ENCODE data around the gene EIF5A.

The EIF5A gene

GRCh38 chr17:7313088-7313889, 5.9 kb downstream of the EIF5A start:
- H3K27me3 ChIP-seq (ENCODE audit: control insufficient read depth in 2 of 2, insufficient read depth in 2 of 2, low read length in 2 of 2) = no peaks in the 10 kb centered on the region
- H3K4me1 ChIP-seq (ENCODE audit: control insufficient read depth in 2 of 2, insufficient read depth in 2 of 2, low read length in 2 of 2) = peaks cover 33 to 40% of the 10 kb centered on the region in 2 donors
- no peak overlapping the region for H3K9ac ChIP-seq (ENCODE audit: low read depth in 1 of 2, low read length in 2 of 2)
- H3K4me3 ChIP-seq (ENCODE audit: low read length in 2 of 2) = no peak overlapping the region
- no peak overlapping the region for H3K27ac ChIP-seq (ENCODE audit: low read depth in 2 of 2, low read length in 2 of 2)
- H3K36me3 ChIP-seq (ENCODE audit: control insufficient read depth in 2 of 2, insufficient read depth in 2 of 2, low read length in 2 of 2) = peaks cover 43 to 53% of the 10 kb centered on the region in 2 donors
- no peaks in the 10 kb centered on the region for H3K9me3 ChIP-seq (ENCODE audit: control insufficient read depth in 2 of 2, low read length in 2 of 2)

GRCh38 chr17:7313890-7314718, 6.7 kb downstream of the EIF5A start:
- Histone ChIP-seq H3K27me3 (ENCODE audit: control insufficient read depth in 2 of 2, insufficient read depth in 2 of 2, low read length in 2 of 2) (no peaks in the 10 kb centered on the region), H3K4me1 (ENCODE audit: control insufficient read depth in 2 of 2, insufficient read depth in 2 of 2, low read length in 2 of 2) (peaks cover 26 to 35% of the 10 kb centered on the region in 2 donors)

DNA sequence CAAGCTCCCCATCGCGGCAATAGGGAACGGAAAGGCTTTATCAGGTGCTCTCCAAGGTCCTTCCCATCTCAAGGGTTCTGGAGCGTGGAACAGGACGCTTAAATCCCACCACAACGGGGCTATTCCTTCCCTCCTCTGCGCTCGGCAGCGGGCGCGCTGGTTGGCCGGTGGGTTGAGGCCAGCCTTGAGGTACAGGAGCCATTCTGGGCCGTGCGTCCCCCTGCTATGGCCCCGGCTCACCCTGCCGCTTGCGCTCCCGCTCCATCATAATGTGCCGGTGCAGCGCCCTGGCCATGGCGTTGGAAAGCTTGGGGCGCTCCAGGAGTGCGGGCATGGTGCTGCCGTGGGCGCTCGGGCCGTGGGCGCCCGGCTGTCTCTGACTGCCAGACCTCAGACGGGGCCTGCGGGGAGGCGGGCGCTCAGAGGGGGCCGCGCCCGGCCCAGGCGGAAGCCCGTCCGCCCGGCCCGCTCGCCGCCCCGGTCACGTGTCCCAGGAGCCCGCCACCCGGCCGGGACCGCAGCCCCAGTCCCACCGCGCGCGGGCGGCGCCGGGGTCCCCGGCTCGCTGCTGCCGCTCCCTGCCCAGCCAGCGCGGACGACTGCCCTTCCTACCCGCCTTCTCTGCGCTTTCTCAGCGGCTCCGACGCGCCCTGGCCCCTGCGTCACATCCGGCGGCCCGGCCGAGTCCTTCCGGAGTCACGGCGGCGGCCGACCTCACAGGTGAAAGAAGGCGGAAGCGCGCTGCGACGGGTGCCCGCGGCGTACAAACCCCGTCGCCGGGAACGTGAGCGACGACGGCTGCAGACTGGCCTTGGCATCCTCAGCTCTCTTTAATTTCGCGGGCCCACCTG, 7.5 kb downstream of the EIF5A start, which contains the start of gene GPS2:
Gene GPS2, minus strand, starts transcription at position 642 of the 851 bp plus-strand sequence. Its CDS starts 308 bp downstream, at position 334.
- peak within 1 kb of the TSS; percentile 81 to 88 for H3K4me3 ChIP-seq (ENCODE audit: low read length in 2 of 2)
- peaks cover 44 to 57% of the 10 kb centered on the region in 2 donors for H3K36me3 ChIP-seq (ENCODE audit: control insufficient read depth in 2 of 2, insufficient read depth in 2 of 2, low read length in 2 of 2)
- no peaks in the 10 kb centered on the region for H3K9me3 ChIP-seq (ENCODE audit: control insufficient read depth in 2 of 2, low read length in 2 of 2)
- H3K4me1 ChIP-seq (ENCODE audit: control insufficient read depth in 2 of 2, insufficient read depth in 2 of 2, low read length in 2 of 2) = peaks cover 18 to 26% of the 10 kb centered on the region in 2 donors
- H3K27ac ChIP-seq (ENCODE audit: low read depth in 2 of 2, low read length in 2 of 2) = peak within 1 kb of the TSS; percentile 87 to 93
- peak within 1 kb of the TSS; percentile 86 to 87 for H3K9ac ChIP-seq (ENCODE audit: low read depth in 1 of 2, low read length in 2 of 2)
- H3K27me3 ChIP-seq (ENCODE audit: control insufficient read depth in 2 of 2, insufficient read depth in 2 of 2, low read length in 2 of 2) = no peaks in the 10 kb centered on the region

More at GRCh38 chr17:7313890-7314718, 6.7 kb downstream of the EIF5A start:
- H3K36me3 ChIP-seq (ENCODE audit: control insufficient read depth in 2 of 2, insufficient read depth in 2 of 2, low read length in 2 of 2) = peaks cover 49 to 62% of the 10 kb centered on the region in 2 donors
- no peaks in the 10 kb centered on the region for H3K9me3 ChIP-seq (ENCODE audit: control insufficient read depth in 2 of 2, low read length in 2 of 2)
- peak overlapping the region; percentile 81 to 88 for H3K4me3 ChIP-seq (ENCODE audit: low read length in 2 of 2)
- H3K9ac ChIP-seq (ENCODE audit: low read depth in 1 of 2, low read length in 2 of 2) = peak overlapping the region; percentile 86 to 87
- peak overlapping the region; percentile 87 to 93 for H3K27ac ChIP-seq (ENCODE audit: low read depth in 2 of 2, low read length in 2 of 2)

DNA sequence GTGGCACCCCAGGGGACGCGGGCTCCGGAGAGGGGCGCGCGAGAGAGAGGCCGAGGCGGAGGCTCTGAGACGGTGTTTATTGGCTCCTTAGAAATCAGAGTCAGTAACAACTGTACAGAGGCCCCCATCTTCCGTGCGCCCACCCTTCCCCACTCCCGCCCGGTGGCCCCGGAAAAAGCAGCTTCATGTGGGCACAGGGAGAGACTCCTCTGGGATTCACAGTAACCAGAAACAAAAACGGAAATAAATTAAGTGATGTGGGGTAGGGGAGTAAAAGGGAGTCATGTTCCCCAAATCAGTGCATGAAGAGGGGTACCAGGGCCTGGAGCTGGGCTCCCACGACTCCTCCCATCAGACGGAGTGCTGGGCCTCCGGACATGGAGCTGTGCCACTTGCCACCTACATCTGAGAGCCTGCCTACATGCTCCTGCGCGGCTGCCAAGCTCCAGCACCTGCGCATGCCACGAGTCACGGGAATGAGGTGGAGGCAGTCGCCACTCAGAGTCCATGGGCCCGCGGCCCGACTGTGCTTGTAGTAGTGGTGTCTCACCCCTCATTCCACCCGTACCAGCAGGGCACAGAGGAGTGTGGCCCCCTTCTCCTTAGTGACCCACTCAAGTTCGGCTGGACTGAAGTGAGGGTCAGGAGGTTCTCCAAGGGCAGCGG, 8.3 kb downstream of the EIF5A start:
- peak overlapping the region; percentile 87 to 93 for H3K27ac ChIP-seq (ENCODE audit: low read depth in 2 of 2, low read length in 2 of 2)
- H3K9ac ChIP-seq (ENCODE audit: low read depth in 1 of 2, low read length in 2 of 2) = peak overlapping the region; percentile 86 to 87
- peak overlapping the region; percentile 81 to 88 for H3K4me3 ChIP-seq (ENCODE audit: low read length in 2 of 2)
- peaks cover 14 to 24% of the 10 kb centered on the region in 2 donors for H3K4me1 ChIP-seq (ENCODE audit: control insufficient read depth in 2 of 2, insufficient read depth in 2 of 2, low read length in 2 of 2)
- no peaks in the 10 kb centered on the region for H3K9me3 ChIP-seq (ENCODE audit: control insufficient read depth in 2 of 2, low read length in 2 of 2)
- H3K36me3 ChIP-seq (ENCODE audit: control insufficient read depth in 2 of 2, insufficient read depth in 2 of 2, low read length in 2 of 2) = peaks cover 42 to 55% of the 10 kb centered on the region in 2 donors
- H3K27me3 ChIP-seq (ENCODE audit: control insufficient read depth in 2 of 2, insufficient read depth in 2 of 2, low read length in 2 of 2) = no peaks in the 10 kb centered on the region

DNA sequence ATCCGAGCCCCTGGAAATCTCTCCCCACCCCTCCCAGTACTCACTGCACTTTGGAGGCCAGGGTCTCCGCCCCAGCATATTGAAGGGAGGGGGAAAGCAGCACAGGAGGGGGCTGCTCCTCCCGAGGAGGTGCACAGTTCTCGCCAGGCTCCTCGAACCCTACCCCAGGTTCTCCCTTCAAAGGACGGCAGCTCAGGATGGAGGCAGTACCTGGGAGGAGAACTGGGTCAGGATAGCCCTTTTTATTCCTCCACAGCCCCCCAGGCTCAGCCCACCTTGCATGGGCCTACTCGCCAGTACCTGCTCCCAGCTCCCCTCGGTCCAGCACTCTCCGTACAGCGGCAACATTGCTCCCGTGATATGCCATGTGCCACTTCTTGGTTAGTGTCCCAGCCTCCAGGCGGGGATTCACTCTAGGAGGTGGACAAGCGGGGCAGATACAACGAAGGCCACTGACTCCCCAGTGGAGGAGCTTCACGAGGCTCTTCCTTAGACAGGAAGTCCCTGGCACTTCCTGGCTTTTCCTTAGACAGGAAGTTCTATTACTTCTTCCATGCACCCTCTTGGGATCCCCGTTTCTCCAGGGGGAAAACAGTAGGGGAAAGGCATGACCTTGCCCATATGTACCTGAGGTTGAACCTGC, 9.9 kb downstream of the EIF5A start:
- H3K27me3 ChIP-seq (ENCODE audit: control insufficient read depth in 2 of 2, insufficient read depth in 2 of 2, low read length in 2 of 2) = no peaks in the 10 kb centered on the region
- no peak overlapping the region for H3K4me3 ChIP-seq (ENCODE audit: low read length in 2 of 2)
- peaks cover 46 to 58% of the 10 kb centered on the region in 2 donors for H3K36me3 ChIP-seq (ENCODE audit: control insufficient read depth in 2 of 2, insufficient read depth in 2 of 2, low read length in 2 of 2)
- no peaks in the 10 kb centered on the region for H3K9me3 ChIP-seq (ENCODE audit: control insufficient read depth in 2 of 2, low read length in 2 of 2)
- no peak overlapping the region for H3K9ac ChIP-seq (ENCODE audit: low read depth in 1 of 2, low read length in 2 of 2)
- H3K4me1 ChIP-seq (ENCODE audit: control insufficient read depth in 2 of 2, insufficient read depth in 2 of 2, low read length in 2 of 2) = peaks cover 14 to 24% of the 10 kb centered on the region in 2 donors
- H3K27ac ChIP-seq (ENCODE audit: low read depth in 2 of 2, low read length in 2 of 2) = no peak overlapping the region

GRCh38 chr17:7318121-7318860, 10.9 kb downstream of the EIF5A start:
- no peak overlapping the region for H3K27ac ChIP-seq (ENCODE audit: low read depth in 2 of 2, low read length in 2 of 2)
- no peak overlapping the region for H3K9ac ChIP-seq (ENCODE audit: low read depth in 1 of 2, low read length in 2 of 2)
- peaks cover 46 to 58% of the 10 kb centered on the region in 2 donors for H3K36me3 ChIP-seq (ENCODE audit: control insufficient read depth in 2 of 2, insufficient read depth in 2 of 2, low read length in 2 of 2)
- H3K9me3 ChIP-seq (ENCODE audit: control insufficient read depth in 2 of 2, low read length in 2 of 2) = no peaks in the 10 kb centered on the region
- peaks cover 14 to 18% of the 10 kb centered on the region in 2 donors for H3K4me1 ChIP-seq (ENCODE audit: control insufficient read depth in 2 of 2, insufficient read depth in 2 of 2, low read length in 2 of 2)
- H3K27me3 ChIP-seq (ENCODE audit: control insufficient read depth in 2 of 2, insufficient read depth in 2 of 2, low read length in 2 of 2) = no peaks in the 10 kb centered on the region
- no peak overlapping the region for H3K4me3 ChIP-seq (ENCODE audit: low read length in 2 of 2)

- peaks cover 51 to 72% of the 10 kb centered on the region in 2 donors for H3K36me3 ChIP-seq (ENCODE audit: control insufficient read depth in 2 of 2, insufficient read depth in 2 of 2, low read length in 2 of 2)
- peaks cover 0 to 3% of the 10 kb centered on the region in 2 donors for H3K4me1 ChIP-seq (ENCODE audit: control insufficient read depth in 2 of 2, insufficient read depth in 2 of 2, low read length in 2 of 2)
- H3K4me3 ChIP-seq (ENCODE audit: low read length in 2 of 2) = no peak overlapping the region
- no peak overlapping the region for H3K9ac ChIP-seq (ENCODE audit: low read depth in 1 of 2, low read length in 2 of 2)
- H3K27me3 ChIP-seq (ENCODE audit: control insufficient read depth in 2 of 2, insufficient read depth in 2 of 2, low read length in 2 of 2) = no peaks in the 10 kb centered on the region
- no peak overlapping the region for H3K27ac ChIP-seq (ENCODE audit: low read depth in 2 of 2, low read length in 2 of 2)
- H3K9me3 ChIP-seq (ENCODE audit: control insufficient read depth in 2 of 2, low read length in 2 of 2) = no peaks in the 10 kb centered on the region
Observed at GRCh38 chr17:7321466-7321865, 14.0 kb downstream of the EIF5A start.

GRCh38 chr17:7322520-7323194, 15.2 kb downstream of the EIF5A start:
- H3K27me3 ChIP-seq (ENCODE audit: control insufficient read depth in 2 of 2, insufficient read depth in 2 of 2, low read length in 2 of 2) = no peaks in the 10 kb centered on the region
- no peak overlapping the region for H3K27ac ChIP-seq (ENCODE audit: low read depth in 2 of 2, low read length in 2 of 2)
- H3K9me3 ChIP-seq (ENCODE audit: control insufficient read depth in 2 of 2, low read length in 2 of 2) = no peaks in the 10 kb centered on the region
- peaks cover 51 to 74% of the 10 kb centered on the region in 2 donors for H3K36me3 ChIP-seq (ENCODE audit: control insufficient read depth in 2 of 2, insufficient read depth in 2 of 2, low read length in 2 of 2)
- no peak overlapping the region for H3K9ac ChIP-seq (ENCODE audit: low read depth in 1 of 2, low read length in 2 of 2)
- H3K4me3 ChIP-seq (ENCODE audit: low read length in 2 of 2) = no peak overlapping the region
- H3K4me1 ChIP-seq (ENCODE audit: control insufficient read depth in 2 of 2, insufficient read depth in 2 of 2, low read length in 2 of 2) = peaks cover 0 to 3% of the 10 kb centered on the region in 2 donors
